CD4-positive, CD25-positive, alpha-beta regulatory T cell (primary cell): ENCODE data around the gene ACAP1. TPM values are rescaled to one million over a fixed set of nuclear protein-coding genes. Genes with fewer than 3 reads are reported as not detected.

Experiments
- ATAC-seq, 2 donors: fragments of 150-1000 bp; cut with Tn5 transposase; one replicate each; pipeline ENCODE4 v1.10.0; 2021; ENCODE audit warnings: low read depth in 2 of 2, moderate number of reproducible peaks in 2 of 2, moderate library complexity in 1 of 2
- DNase-seq, 3 donors: peaks; one replicate each; pipeline versions ENCODE4 v3.0.0 to v3.0.0-alpha.2; 2012 to 2022; ENCODE audit warnings: mixed read lengths in 1 of 3
- H3K27ac ChIP-seq: one replicate; pipeline ENCODE4 v1.7.0; 2013; ENCODE audit warnings: mild to moderate bottlenecking, low read length; ENCODE audit not compliant: insufficient read depth, poor library complexity, severe bottlenecking
- H3K27me3 ChIP-seq: one replicate; pipeline ENCODE4 v1.7.0; 2013; ENCODE audit warnings: low read length; ENCODE audit not compliant: control insufficient read depth, insufficient read depth
- H3K36me3 ChIP-seq: one replicate; pipeline ENCODE4 v1.7.0; 2013; ENCODE audit warnings: mild to moderate bottlenecking, low read length, moderate library complexity; ENCODE audit not compliant: control insufficient read depth, insufficient read depth
- H3K4me1 ChIP-seq: 2 replicates; pipeline ENCODE4 v1.7.0; 2013; ENCODE audit warnings: mild to moderate bottlenecking, low read length; ENCODE audit not compliant: insufficient read depth, control insufficient read depth, poor library complexity, severe bottlenecking
- H3K4me3 ChIP-seq: one replicate; pipeline ENCODE4 v1.7.0; 2013; ENCODE audit warnings: low read depth, mild to moderate bottlenecking, low read length, moderate library complexity
- H3K9me3 ChIP-seq, 2 experiments: 1 replicate in 1 of 2; 2 replicates in 1 of 2; pipeline ENCODE4 v1.7.0; 2013; ENCODE audit warnings: low read length in 2 of 2, mild to moderate bottlenecking in 1 of 2, moderate library complexity in 1 of 2; ENCODE audit not compliant: control insufficient read depth in 2 of 2
- H3K27ac Mint-ChIP-seq, 3 donors: one replicate each; pipeline ENCODE4 v1.8.0; 2020 to 2022; ENCODE audit warnings: mild to moderate bottlenecking in 3 of 3, mixed read lengths in 3 of 3, moderate library complexity in 2 of 3
- H3K27me3 Mint-ChIP-seq: one replicate; pipeline ENCODE4 v1.8.0; 2022; ENCODE audit warnings: mild to moderate bottlenecking, mixed read lengths
- H3K36me3 Mint-ChIP-seq: one replicate; pipeline ENCODE4 v1.8.0; 2020; ENCODE audit warnings: mixed read lengths
- H3K4me1 Mint-ChIP-seq, 4 donors: one replicate each; pipeline ENCODE4 v1.8.0; 2020 to 2022; ENCODE audit warnings: mixed read lengths in 4 of 4, mild to moderate bottlenecking in 1 of 4
- H3K4me3 Mint-ChIP-seq, 4 donors: one replicate each; pipeline ENCODE4 v1.8.0; 2020 to 2022; ENCODE audit warnings: mild to moderate bottlenecking in 4 of 4, mixed read lengths in 4 of 4, moderate library complexity in 3 of 4
- H3K9me3 Mint-ChIP-seq, 7 donors: one replicate each; pipeline ENCODE4 v1.8.0; 2020 to 2022; ENCODE audit warnings: mixed read lengths in 7 of 7, mild to moderate bottlenecking in 3 of 7, moderate library complexity in 2 of 7
- polyA plus RNA-seq, 4 donors: library from polyadenylated mRNA; unstranded; fragments of 300-500 nt; fragmentation: Illumina TruSeq; gene quantifications; one replicate each; pipeline ENCODE4 v1.2.3, GENCODE V29; 2021
- total RNA-seq: library from RNA; stranded (reverse); gene quantifications from one replicate; pipeline ENCODE4 v1.2.3, GENCODE V29; 2022

ACAP1 gene
- total and polyA plus RNA-seq, 5 donors from 2014 or later = 194 to 723 (median 219) TPM

DNA sequence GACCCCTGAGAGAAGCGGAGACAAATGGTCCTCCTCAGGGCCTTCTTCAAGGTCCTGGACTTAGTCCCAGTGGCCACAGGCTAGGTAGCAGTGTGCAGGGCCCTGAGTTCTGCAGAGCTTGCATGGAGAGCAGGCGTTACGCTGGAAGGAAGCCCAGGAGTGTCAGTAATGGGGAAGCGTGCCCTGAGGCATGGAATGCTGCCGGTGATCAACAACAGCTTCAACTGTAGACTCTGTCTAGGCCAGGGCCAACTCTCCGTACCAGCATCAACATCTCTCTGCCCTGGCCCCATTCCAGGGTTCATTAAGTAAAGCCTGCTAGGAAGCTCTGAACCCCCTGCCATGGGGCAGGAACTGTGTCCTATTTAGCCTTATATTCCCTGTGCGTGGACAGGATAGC, 44.0 kb downstream of the ACAP1 start:
- H3K4me3 ChIP-seq = no peak overlapping the region
- H3K9me3 Mint-ChIP-seq = peaks cover 0 to 3% (median 1%) of the 10 kb centered on the region in 7 donors
- peak overlapping the region in 2 of 4 donors; percentile 51 to 52 for H3K4me3 Mint-ChIP-seq
- H3K27ac Mint-ChIP-seq = peak overlapping the region in 2 of 3 donors; percentile 55 to 86
- H3K36me3 Mint-ChIP-seq = no peaks in the 10 kb centered on the region
- no peak overlapping the region for H3K27ac ChIP-seq
- H3K9me3 ChIP-seq = peaks cover 3 to 5% of the 10 kb centered on the region in 2 experiments
- peaks cover 42% of the 10 kb centered on the region for H3K27me3 Mint-ChIP-seq
- peaks cover 18% of the 10 kb centered on the region for H3K27me3 ChIP-seq
- peaks cover 19% of the 10 kb centered on the region for H3K4me1 ChIP-seq
- ATAC-seq (no peak), DNase-seq (no peak)
- H3K4me1 Mint-ChIP-seq = peaks cover 0 to 26% (median 9%) of the 10 kb centered on the region in 4 donors
- no peaks in the 10 kb centered on the region for H3K36me3 ChIP-seq

- peaks cover 19% of the 10 kb centered on the region for H3K4me1 ChIP-seq
- H3K27ac Mint-ChIP-seq = peak within 1 kb of the TSS in 2 of 3 donors; percentile 55 to 86
- H3K27ac ChIP-seq = no peak within 1 kb of the TSS
- peaks cover 0 to 3% (median 1%) of the 10 kb centered on the region in 7 donors for H3K9me3 Mint-ChIP-seq
- H3K27me3 ChIP-seq = peaks cover 18% of the 10 kb centered on the region
- no peaks in the 10 kb centered on the region for H3K36me3 Mint-ChIP-seq
- peaks cover 42% of the 10 kb centered on the region for H3K27me3 Mint-ChIP-seq
- H3K4me3 ChIP-seq = no peak within 1 kb of the TSS
- peaks cover 0 to 28% (median 9%) of the 10 kb centered on the region in 4 donors for H3K4me1 Mint-ChIP-seq
- ATAC-seq (no peak), DNase-seq (no peak)
- no peaks in the 10 kb centered on the region for H3K36me3 ChIP-seq
- H3K9me3 ChIP-seq = peaks cover 3 to 5% of the 10 kb centered on the region in 2 experiments
- peak within 1 kb of the TSS in 2 of 4 donors; percentile 51 to 84 for H3K4me3 Mint-ChIP-seq
These were observed 44.7 kb downstream of the ACAP1 start, which contains the start of gene TNK1 for GRCh38 chr17:7380855-7381683. TSS of gene TNK1 (plus strand) at chr17:7381089. CDS start at chr17:7382927, 1,838 bp downstream.

DNA sequence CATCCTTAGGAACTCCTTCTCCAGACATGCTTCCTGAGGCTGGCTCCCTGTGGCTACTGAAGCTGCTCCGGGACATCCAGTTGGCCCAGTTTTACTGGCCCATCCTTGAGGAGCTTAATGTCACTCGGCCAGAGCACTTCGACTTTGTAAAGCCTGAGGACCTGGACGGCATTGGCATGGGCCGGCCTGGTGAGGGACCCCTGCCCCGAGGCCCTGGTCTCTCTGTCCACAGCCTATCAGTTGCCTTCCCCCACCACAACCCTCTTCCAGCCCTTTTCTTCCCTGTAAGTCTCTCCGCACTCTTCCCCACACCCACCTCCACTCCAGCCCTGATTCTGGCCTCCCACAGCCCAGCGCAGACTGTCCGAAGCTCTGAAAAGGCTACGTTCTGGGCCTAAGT, 46.6 kb downstream of the ACAP1 start:
- Mint-ChIP-seq H3K36me3 (no peaks in the 10 kb centered on the region), H3K9me3 (peaks cover 0 to 3% (median 1%) of the 10 kb centered on the region in 7 donors), H3K4me3 (peak overlapping the region; percentile 8 to 88 (median 73)), H3K27me3 (peaks cover 28% of the 10 kb centered on the region), H3K4me1 (peaks cover 0 to 35% (median 9%) of the 10 kb centered on the region in 4 donors), H3K27ac (peak overlapping the region in 1 of 3 donors; percentile 82)
- H3K27me3 ChIP-seq = peaks cover 18% of the 10 kb centered on the region
- no peak overlapping the region for H3K27ac ChIP-seq
- DNase-seq (no peak), ATAC-seq (no peak)
- peaks cover 2% of the 10 kb centered on the region for H3K36me3 ChIP-seq
- no peak overlapping the region for H3K4me3 ChIP-seq
- peaks cover 19% of the 10 kb centered on the region for H3K4me1 ChIP-seq
- H3K9me3 ChIP-seq = peaks cover 3 to 5% of the 10 kb centered on the region in 2 experiments

DNA sequence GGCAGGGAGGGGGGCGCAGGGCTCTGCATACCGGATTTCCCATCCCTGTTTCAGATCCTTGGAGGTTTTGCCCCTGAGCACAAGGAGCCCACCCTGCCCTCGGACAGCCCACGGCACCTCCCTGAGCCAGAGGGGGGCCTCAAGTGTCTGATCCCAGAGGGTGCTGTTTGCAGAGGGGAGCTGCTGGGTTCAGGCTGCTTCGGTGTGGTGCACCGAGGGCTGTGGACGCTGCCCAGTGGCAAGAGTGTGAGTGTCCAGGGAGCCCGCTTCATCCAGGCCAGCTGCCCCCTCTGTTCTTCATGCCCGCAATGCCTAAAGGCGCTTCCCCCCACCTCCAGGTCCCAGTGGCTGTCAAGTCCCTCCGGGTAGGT, 47.0 kb downstream of the ACAP1 start:
- H3K4me3 ChIP-seq = no peak overlapping the region

DNA sequence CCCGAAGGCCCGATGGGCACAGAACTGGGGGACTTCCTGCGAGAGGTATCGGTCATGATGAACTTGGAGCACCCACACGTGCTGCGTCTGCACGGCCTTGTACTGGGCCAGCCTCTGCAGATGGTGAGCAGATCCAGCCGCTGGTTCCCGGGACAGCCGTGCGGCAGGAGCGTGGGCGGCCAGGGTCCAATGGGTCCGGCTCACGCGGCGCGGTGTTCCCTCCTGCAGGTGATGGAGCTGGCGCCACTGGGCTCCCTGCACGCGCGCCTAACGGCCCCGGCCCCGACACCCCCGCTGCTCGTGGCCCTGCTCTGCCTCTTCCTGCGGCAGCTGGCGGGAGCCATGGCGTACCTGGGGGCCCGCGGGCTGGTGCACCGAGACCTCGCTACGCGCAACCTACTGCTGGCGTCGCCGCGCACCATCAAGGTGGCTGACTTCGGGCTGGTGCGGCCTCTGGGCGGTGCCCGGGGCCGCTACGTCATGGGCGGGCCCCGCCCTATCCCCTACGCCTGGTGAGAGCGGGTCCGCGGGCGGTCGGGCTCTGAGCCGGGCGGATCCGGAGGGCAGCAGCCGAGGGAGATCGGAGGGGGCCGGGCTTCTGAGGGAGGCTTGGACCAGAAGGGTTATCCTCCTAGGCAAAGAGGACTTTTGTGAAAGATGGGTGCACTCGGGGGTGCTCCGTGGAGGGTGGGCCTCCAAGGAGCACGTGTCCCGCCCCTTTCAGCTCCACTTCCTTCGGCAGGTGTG, 47.6 kb downstream of the ACAP1 start:
- H3K36me3 ChIP-seq = peaks cover 10% of the 10 kb centered on the region
- peaks cover 0 to 3% (median 1%) of the 10 kb centered on the region in 7 donors for H3K9me3 Mint-ChIP-seq
- peaks cover 0 to 35% (median 9%) of the 10 kb centered on the region in 4 donors for H3K4me1 Mint-ChIP-seq
- H3K9me3 ChIP-seq = peaks cover 3 to 5% of the 10 kb centered on the region in 2 experiments
- peak overlapping the region; percentile 37 for H3K4me3 ChIP-seq
- ATAC-seq (peak; percentile 96 to 98), DNase-seq (peak; percentile 78 to 90 (median 86))
- peak overlapping the region; percentile 85 for H3K27ac ChIP-seq
- peaks cover 19% of the 10 kb centered on the region for H3K4me1 ChIP-seq
- H3K27me3 ChIP-seq = peaks cover 18% of the 10 kb centered on the region
- no peaks in the 10 kb centered on the region for H3K36me3 Mint-ChIP-seq
- peak overlapping the region; percentile 78 to 88 (median 84) for H3K4me3 Mint-ChIP-seq
- peak overlapping the region in 2 of 3 donors; percentile 81 to 88 for H3K27ac Mint-ChIP-seq
- peaks cover 25% of the 10 kb centered on the region for H3K27me3 Mint-ChIP-seq

More for the DNA sequence above, 47.0 kb downstream of the ACAP1 start:
- H3K27ac Mint-ChIP-seq = no peak overlapping the region
- no peak for ATAC-seq
- H3K9me3 ChIP-seq = peaks cover 3 to 5% of the 10 kb centered on the region in 2 experiments
- DNase-seq = no peak
- peaks cover 0 to 35% (median 9%) of the 10 kb centered on the region in 4 donors for H3K4me1 Mint-ChIP-seq
- peaks cover 19% of the 10 kb centered on the region for H3K4me1 ChIP-seq
- peaks cover 5% of the 10 kb centered on the region for H3K36me3 ChIP-seq
- peak overlapping the region; percentile 85 for H3K27ac ChIP-seq
- peak overlapping the region in 3 of 4 donors; percentile 84 to 88 (median 85) for H3K4me3 Mint-ChIP-seq
- peaks cover 0 to 3% (median 1%) of the 10 kb centered on the region in 7 donors for H3K9me3 Mint-ChIP-seq
- H3K36me3 Mint-ChIP-seq = no peaks in the 10 kb centered on the region
- peaks cover 26% of the 10 kb centered on the region for H3K27me3 Mint-ChIP-seq
- peaks cover 18% of the 10 kb centered on the region for H3K27me3 ChIP-seq

GRCh38 chr17:7384489-7385081, 48.3 kb downstream of the ACAP1 start:
- H3K27me3 ChIP-seq = peaks cover 14% of the 10 kb centered on the region
- H3K4me1 Mint-ChIP-seq = peaks cover 2 to 39% (median 9%) of the 10 kb centered on the region in 4 donors
- peaks cover 16% of the 10 kb centered on the region for H3K36me3 ChIP-seq
- peaks cover 4% of the 10 kb centered on the region for H3K36me3 Mint-ChIP-seq
- peak overlapping the region; percentile 85 for H3K27ac ChIP-seq
- peaks cover 0 to 1% (median 0%) of the 10 kb centered on the region in 7 donors for H3K9me3 Mint-ChIP-seq
- H3K27ac Mint-ChIP-seq = peak overlapping the region; percentile 81 to 91 (median 88)
- H3K4me1 ChIP-seq = peaks cover 20% of the 10 kb centered on the region
- no peak for ATAC-seq
- peak overlapping the region; percentile 37 for H3K4me3 ChIP-seq
- H3K9me3 ChIP-seq = no peaks in the 10 kb centered on the region
- DNase-seq = no peak
- peak overlapping the region; percentile 78 to 88 (median 84) for H3K4me3 Mint-ChIP-seq
- H3K27me3 Mint-ChIP-seq = peaks cover 18% of the 10 kb centered on the region

DNA sequence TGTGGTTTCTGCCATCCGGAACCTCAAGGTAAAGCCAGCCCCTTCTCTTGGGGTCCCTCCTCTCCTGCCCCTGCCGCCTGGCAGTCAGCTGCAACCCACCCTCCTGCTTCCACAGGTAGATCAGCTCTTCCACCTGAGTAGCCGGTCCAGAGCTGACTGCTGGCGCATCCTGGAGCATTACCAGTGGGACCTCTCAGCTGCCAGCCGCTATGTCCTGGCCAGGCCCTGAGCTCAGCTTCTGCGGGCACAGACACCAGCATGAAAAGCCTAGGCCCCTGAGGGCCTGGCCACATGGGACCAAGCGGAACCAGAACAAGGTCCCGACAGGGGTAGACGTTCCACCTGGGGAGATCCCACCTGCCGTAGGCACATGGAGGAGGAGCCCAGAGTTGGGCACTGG, 52.5 kb downstream of the ACAP1 start:
- Mint-ChIP-seq H3K4me3 (no peak overlapping the region), H3K27ac (no peak overlapping the region)
- peaks cover 44% of the 10 kb centered on the region for H3K36me3 ChIP-seq

More for the DNA sequence above, 52.5 kb downstream of the ACAP1 start:
- no peak for ATAC-seq
- peaks cover 5% of the 10 kb centered on the region for H3K27me3 Mint-ChIP-seq
- Histone ChIP-seq H3K9me3 (no peaks in the 10 kb centered on the region), H3K27ac (no peak overlapping the region), H3K4me3 (no peak overlapping the region), H3K27me3 (no peaks in the 10 kb centered on the region), H3K4me1 (peaks cover 49% of the 10 kb centered on the region)
- H3K36me3 Mint-ChIP-seq = peaks cover 17% of the 10 kb centered on the region
- H3K9me3 Mint-ChIP-seq = no peaks in the 10 kb centered on the region
- peaks cover 4 to 49% (median 19%) of the 10 kb centered on the region in 4 donors for H3K4me1 Mint-ChIP-seq
- DNase-seq = no peak
